Aorta (tissue), 4 donors: ENCODE data around the gene SYT9. TPM values are rescaled to one million over a fixed set of nuclear protein-coding genes. Genes with fewer than 3 reads are reported as not detected.

Experiments used
- microRNA-seq, 2 donors: library from miRNA; unstranded; fragments of <30 nt; microRNA quantifications; one replicate each; pipeline ENCODE4 v1.2.0, GENCODE V29; 2020
- polyA plus RNA-seq, 2 donors: library from polyadenylated mRNA; stranded (reverse); fragments of 200-250 nt; gene quantifications; one replicate each; pipeline ENCODE4 v1.2.3, GENCODE V29; 2013
- total RNA-seq, 2 donors: library from RNA; stranded (reverse); fragmentation: NEBNext Ultra II Directional; extraction: Animal tissue kit (Norgen Biotek cat#: 25700); gene quantifications; one replicate each; pipeline ENCODE4 v1.2.1, GENCODE V29; 2021
- donor health status: healthy with polysubstance abuse.
- donor health status: Bipolar disorder and iron deficiency.
- donor health status: DM: no; HTN: no; CAD: no.
- donor health status: DM: yes; HTN: yes; CAD: no.

The SYT9 gene
- total and polyA plus RNA-seq, 4 donors, result 0.08 to 0.38 (median 0.22) TPM

Small RNA genes lying within 50 kb of the gene (microRNA-seq; reads per million reads assigned to microRNA genes)
- 0 reads per million in 2 donors for gene MIR302E

Other genes starting within 250 kb of the SYT9 start
- 1 to 10 TPM; 1.5 to 2.4 TPM for gene ZNF214, start 231.6 kb upstream of the SYT9 start, total RNA-seq
- 1 to 10 TPM in 1 of 2 donors, under 1 TPM in 1; 0.38 to 1.2 TPM for gene ZNF214, start 231.6 kb upstream of the SYT9 start, polyA plus RNA-seq
- under 1 TPM in 1 of 2 donors, not detected in 1; 0.10 TPM for gene NLRP14, start 231.4 kb upstream of the SYT9 start, total RNA-seq
- under 1 TPM in 1 of 2 donors, not detected in 1; 0.05 TPM for gene NLRP14, start 231.4 kb upstream of the SYT9 start, polyA plus RNA-seq
- gene RBMXL2, start 162.9 kb upstream of the SYT9 start, total RNA-seq, result not detected
- not detected for gene RBMXL2, start 162.9 kb upstream of the SYT9 start, polyA plus RNA-seq
- 10 to 100 TPM; 13.2 to 41.0 TPM for gene OLFML1, start 233.6 kb downstream of the SYT9 start, total RNA-seq
- gene OLFML1, start 233.6 kb downstream of the SYT9 start, polyA plus RNA-seq, result 10 to 100 TPM in 1 of 2 donors, 1 to 10 TPM in 1; 4.9 to 22.9 TPM